ENCODE results near the gene PDE3B. TPM values are rescaled to one million over a fixed set of nuclear protein-coding genes. Genes with fewer than 3 reads are reported as not detected.

The PDE3B gene
- total and polyA plus RNA-seq, 9 of the 15 experiments (the other 6 are each of a cell fraction or from before 2014, with no cell fraction given), result 2.3 to 22.5 (median 12.2) TPM

DNA sequence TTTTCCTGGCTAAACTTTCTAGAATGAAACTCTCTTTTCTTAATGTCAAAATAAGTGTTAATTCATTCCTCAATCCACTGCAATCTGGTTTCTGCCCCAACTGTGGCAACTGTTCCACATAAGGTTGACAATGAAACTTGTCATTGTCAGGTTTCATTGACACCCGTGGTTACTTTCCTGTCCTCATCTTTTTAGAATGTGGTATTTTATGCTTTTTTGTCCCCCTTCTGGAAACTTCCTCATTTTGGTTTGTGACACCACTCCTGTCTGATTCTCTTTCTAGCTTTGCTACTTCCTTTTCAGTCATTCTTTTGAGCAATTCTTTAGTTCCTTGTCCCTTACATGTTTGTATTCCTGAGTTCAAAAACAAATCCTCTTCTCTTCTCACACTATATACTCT lies 7.5 kb upstream of the PDE3B start:
- no TSS peak for BruUV-seq (replicated peaks)
- H3K9me3 ChIP-seq (replicated peaks; ENCODE audit: control insufficient read depth, insufficient read depth, low read depth, low read length), result peaks cover 26% of the 10 kb centered on the region
- H3K36me3 ChIP-seq (ENCODE audit: control insufficient read depth, insufficient read depth, low read length), result peaks cover 62% of the 10 kb centered on the region
- intact Hi-C loops (cut with micrococcal nuclease), result no loop called here
- no peak overlapping the region for H3K4me2 ChIP-seq (ENCODE audit: insufficient read depth, low read length)
- no peak for DNase-seq (ENCODE audit: extremely low read depth in 1 of 4, low spot score in 3 of 4)
- no peaks in the 10 kb centered on the region for H3K27me3 ChIP-seq (ENCODE audit: control insufficient read depth in 2 of 2, insufficient read depth in 2 of 2, low read length in 2 of 2)
- H4K20me1 ChIP-seq (replicated peaks; ENCODE audit: control insufficient read depth, insufficient read depth, low read length), result no peaks in the 10 kb centered on the region
- H3K4me1 ChIP-seq (replicated peaks in 1 of 2; ENCODE audit: control insufficient read depth in 2 of 2, insufficient read depth in 2 of 2, low read length in 2 of 2), result 0 out of 5 replicates have a peak, but pooled peaks cover 0 to 4% of the 10 kb centered on the region in 2 experiments
- POLR2A ChIA-PET, result no interaction called here
- no peak for FAIRE-seq
- H3K9ac ChIP-seq (ENCODE audit: insufficient read depth in 1 of 2, low read depth in 2 of 2, low read length in 2 of 2), result no peak overlapping the region
- no peak for TF ChIP-seq ZNF830 (CRISPR knock-in tag; IDR thresholded peaks at IDR 0.05)
- TF ChIP-seq ELF2 (CRISPR knock-in tag; IDR thresholded peaks at IDR 0.05), result no peak
- no peak for TF ChIP-seq MYBL2 (IDR thresholded peaks at IDR 0.05; ENCODE audit: low read depth)
- no peak for TF ChIP-seq MYBL2 (CRISPR knock-in tag; IDR thresholded peaks at IDR 0.05; ENCODE audit: borderline replicate concordance)
- TF ChIP-seq DNMT1 (IDR thresholded peaks at IDR 0.05), result no peak
- no peak for TF ChIP-seq COPS2 (conservative IDR thresholded peaks at IDR 0.05)
- TF ChIP-seq ZNF224 (CRISPR knock-in tag; IDR thresholded peaks at IDR 0.05), result no peak
- TF ChIP-seq RAD21 (CRISPR knock-in tag; conservative IDR thresholded peaks at IDR 0.05 in 1 of 2, IDR thresholded peaks at IDR 0.05 in 1 of 2), result no peak
- no peak for TF ChIP-seq ZNF668 (CRISPR knock-in tag; IDR thresholded peaks at IDR 0.05)
- TF ChIP-seq TCFL5 (CRISPR knock-in tag; conservative IDR thresholded peaks at IDR 0.05), result no peak
- TF ChIP-seq BRF1 (IDR thresholded peaks at IDR 0.05; ENCODE audit: borderline replicate concordance, extremely low read depth, insufficient read length), result no peak
- no peak for TF ChIP-seq TOE1 (IDR thresholded peaks at IDR 0.05; ENCODE audit: borderline replicate concordance)
- TF ChIP-seq TOE1 (CRISPR knock-in tag; IDR thresholded peaks at IDR 0.05; ENCODE audit: borderline replicate concordance, low read depth), result no peak
- H3K4me3 ChIP-seq, result no peak overlapping the region
- CTCF ChIA-PET (ENCODE audit: low intra/inter-chr PET ratio), result no interaction called here
- peaks cover 66% of the 10 kb centered on the region for H3K79me2 ChIP-seq (ENCODE audit: control insufficient read depth, insufficient read depth, low read length)
- in situ Hi-C loops (cut with MboI), result no loop called here
- no peaks in the 10 kb centered on the region for H3K9me1 ChIP-seq (ENCODE audit: control insufficient read depth, insufficient read depth, low read length)
- no peak overlapping the region for H3K27ac ChIP-seq (ENCODE audit: extremely low read depth, low read depth, low read length)
- WGBS (ENCODE audit: insufficient coverage, low coverage, missing lambda C conversion rate), result 100% methylated on average over 1 of the region's 1 CpG
- ATAC-seq, result no peak
- no peak overlapping the region for H2AFZ ChIP-seq (ENCODE audit: low read depth, low read length)

All from K562 (cell line).